K562 (cell line): ENCODE measurements around the gene SH2D3A. TPM values are rescaled to one million over a fixed set of nuclear protein-coding genes. Genes with fewer than 3 reads are reported as not detected.

Experiments
- CBFA2T2 ChIP-seq: fragments of 450-650 bp; conservative IDR thresholded peaks from 2 replicates; pipeline ENCODE4 v1.6.1; 2017; ENCODE audit warnings: mild to moderate bottlenecking
- CGGBP1 ChIP-seq: fragments of 250-450 bp; sonication (Bioruptor Pico); IDR thresholded peaks from 2 replicates; pipeline ENCODE4 v1.9.0; 2021; ENCODE audit warnings: mild to moderate bottlenecking
- ETV6 ChIP-seq, 3 experiments: fragments of 150-350 bp in 1 of 3; sonication (generic) in 1 of 3; formaldehyde crosslinking in 1 of 3; IDR thresholded peaks; 2 replicates each; pipeline versions ENCODE4 v1.6.1 to v1.8.0; 2014 to 2022; ENCODE audit warnings: borderline replicate concordance in 2 of 3, low read depth in 2 of 3, antibody characterized with exemption in 1 of 3, low read length in 1 of 3, mild to moderate bottlenecking in 1 of 3, missing genetic modification reagents in 1 of 3
- FIP1L1 ChIP-seq: fragments of 200-400 bp; formaldehyde crosslinking; IDR thresholded peaks from 2 replicates; pipeline ENCODE4 v1.6.1; 2018; ENCODE audit warnings: mild to moderate bottlenecking, low read depth, low read length; ENCODE audit not compliant: poor library complexity, severe bottlenecking
- HDAC6 ChIP-seq: IDR thresholded peaks from 2 replicates; pipeline ENCODE4 v1.6.1; 2012; ENCODE audit warnings: low read depth, mild to moderate bottlenecking, control low read depth, inconsistent platforms, low read length, moderate library complexity
- LEF1 ChIP-seq: fragments of 450-650 bp; IDR thresholded peaks from 2 replicates; pipeline ENCODE4 v1.6.1; 2016; ENCODE audit warnings: mild to moderate bottlenecking
- MAZ ChIP-seq, 2 experiments: fragments of 450-650 bp in 1 of 2; sonication (generic) in 1 of 2; formaldehyde crosslinking; IDR thresholded peaks in 1 of 2; conservative IDR thresholded peaks in 1 of 2; 2 replicates each; pipeline versions ENCODE4 v1.4.0 to v1.5.0; 2020; ENCODE audit warnings: mild to moderate bottlenecking in 1 of 2, missing genetic modification reagents in 1 of 2
- MED1 ChIP-seq: sonication (generic); formaldehyde crosslinking; IDR thresholded peaks from 2 replicates; pipeline ENCODE4 v1.8.1; 2023; ENCODE audit warnings: missing genetic modification reagents, borderline replicate concordance
- PHF21A ChIP-seq: fragments of 450-650 bp; IDR thresholded peaks from 2 replicates; pipeline ENCODE4 v1.6.1; 2017; ENCODE audit warnings: low read depth, borderline replicate concordance
- PPARD ChIP-seq: fragments of 250-450 bp; sonication (Bioruptor Pico); IDR thresholded peaks from 2 replicates; pipeline ENCODE4 v1.8.0; 2022; ENCODE audit warnings: inconsistent platforms, mild to moderate bottlenecking, moderate library complexity
- SP1 ChIP-seq: sonication (generic); formaldehyde crosslinking; IDR thresholded peaks from 2 replicates; pipeline ENCODE4 v1.8.1; 2022; ENCODE audit warnings: mild to moderate bottlenecking, missing genetic modification reagents
- SREBF2 ChIP-seq: sonication (generic); formaldehyde crosslinking; IDR thresholded peaks from 2 replicates; pipeline ENCODE4 v1.4.0; 2020; ENCODE audit warnings: mild to moderate bottlenecking, missing genetic modification reagents
- TBL1XR1 ChIP-seq, 2 experiments: IDR thresholded peaks; 2 replicates each; pipeline ENCODE4 v1.6.1; 2012; ENCODE audit warnings: improper control_type of control experiment in 2 of 2, low read length in 2 of 2, mild to moderate bottlenecking in 1 of 2
- TCF3 ChIP-seq: sonication (generic); formaldehyde crosslinking; IDR thresholded peaks from 2 replicates; pipeline ENCODE4 v1.4.0; 2020; ENCODE audit warnings: mild to moderate bottlenecking, missing genetic modification reagents
- TEAD1 ChIP-seq, 2 experiments: fragments of 450-650 bp in 1 of 2; sonication (generic) in 1 of 2; formaldehyde crosslinking; IDR thresholded peaks; 2 replicates each; pipeline versions ENCODE4 v1.4.0 to v1.8.0; 2020 to 2022; ENCODE audit warnings: mild to moderate bottlenecking in 2 of 2, missing genetic modification reagents in 1 of 2
- ZBTB5 ChIP-seq: fragments of 450-650 bp; IDR thresholded peaks from 2 replicates; pipeline ENCODE4 v1.6.1; 2017; ENCODE audit warnings: antibody characterized with exemption
- ZFX ChIP-seq: sonication (generic); formaldehyde crosslinking; IDR thresholded peaks from 2 replicates; pipeline ENCODE4 v1.8.0; 2022; ENCODE audit warnings: mild to moderate bottlenecking, missing genetic modification reagents, moderate library complexity
- ZNF239 ChIP-seq: fragments of 250-450 bp; sonication (Bioruptor Pico); IDR thresholded peaks from 2 replicates; pipeline ENCODE4 v1.4.0; 2020; ENCODE audit warnings: mild to moderate bottlenecking
- ZNF354B ChIP-seq: fragments of 250-450 bp; sonication (Bioruptor Pico); IDR thresholded peaks from 2 replicates; pipeline ENCODE4 v1.4.0; 2020
- ZNF41 ChIP-seq: fragments of 250-450 bp; sonication (Bioruptor Pico); conservative IDR thresholded peaks from 2 replicates; pipeline ENCODE4 v1.4.0; 2020; ENCODE audit warnings: mild to moderate bottlenecking
- ZNF583 ChIP-seq: fragments of 250-450 bp; sonication (Bioruptor Pico); IDR thresholded peaks from 2 replicates; pipeline ENCODE4 v1.4.0; 2020
- ZNF696 ChIP-seq: fragments of 250-450 bp; sonication (Bioruptor Pico); conservative IDR thresholded peaks from 2 replicates; pipeline ENCODE4 v1.4.0; 2020; ENCODE audit warnings: mild to moderate bottlenecking, moderate library complexity
- ZNF75A ChIP-seq: fragments of 450-650 bp; formaldehyde crosslinking; IDR thresholded peaks from 2 replicates; pipeline ENCODE4 v1.4.0; 2020; ENCODE audit warnings: mild to moderate bottlenecking
- polyA plus RNA-seq, 8 experiments: library from polyadenylated mRNA; depleted of rRNA in 4 of 8; stranded (reverse) in 5 of 8; unstranded in 3 of 8; fragments of >200 nt; fragmentation: Nextera tagmentation in 2 of 8; fragmentation: Illumina TruSeq in 1 of 8; extraction: Ambion mirVana in 2 of 8; extraction: Trizol in 1 of 8; gene quantifications; 2 replicates each; pipeline versions ENCODE4 v1.2.1 to v1.2.3, GENCODE V29; 2011 to 2014; ENCODE audit warnings: inconsistent platforms in 1 of 8, missing spikeins in 1 of 8
- total RNA-seq, 7 experiments: library from RNA; depleted of rRNA in 6 of 7; stranded (reverse); fragments of >200 nt in 6 of 7; fragmentation: Illumina TruSeq in 2 of 7; extraction: Trizol in 2 of 7; gene quantifications; 2 replicates each; pipeline versions ENCODE4 v1.2.1 to v1.2.3, GENCODE V29; 2011 to 2021; ENCODE audit warnings: low replicate concordance in 1 of 7
- TF ChIP-seq, protein P1 (sequence below): sonication (generic); formaldehyde crosslinking; IDR thresholded peaks from 2 replicates; pipeline ENCODE4 v1.8.0; 2022; ENCODE audit warnings: mild to moderate bottlenecking, missing genetic modification reagents
- TF ChIP-seq, protein P2 (sequence below): fragments of 250-450 bp; sonication (Bioruptor Pico); IDR thresholded peaks from 2 replicates; pipeline ENCODE4 v1.5.0; 2021

The SH2D3A gene
- total and polyA plus RNA-seq, 9 of the 15 experiments (the other 6 are each of a cell fraction or from before 2014, with no cell fraction given) = 0.75 to 26.3 (median 8.9) TPM

DNA sequence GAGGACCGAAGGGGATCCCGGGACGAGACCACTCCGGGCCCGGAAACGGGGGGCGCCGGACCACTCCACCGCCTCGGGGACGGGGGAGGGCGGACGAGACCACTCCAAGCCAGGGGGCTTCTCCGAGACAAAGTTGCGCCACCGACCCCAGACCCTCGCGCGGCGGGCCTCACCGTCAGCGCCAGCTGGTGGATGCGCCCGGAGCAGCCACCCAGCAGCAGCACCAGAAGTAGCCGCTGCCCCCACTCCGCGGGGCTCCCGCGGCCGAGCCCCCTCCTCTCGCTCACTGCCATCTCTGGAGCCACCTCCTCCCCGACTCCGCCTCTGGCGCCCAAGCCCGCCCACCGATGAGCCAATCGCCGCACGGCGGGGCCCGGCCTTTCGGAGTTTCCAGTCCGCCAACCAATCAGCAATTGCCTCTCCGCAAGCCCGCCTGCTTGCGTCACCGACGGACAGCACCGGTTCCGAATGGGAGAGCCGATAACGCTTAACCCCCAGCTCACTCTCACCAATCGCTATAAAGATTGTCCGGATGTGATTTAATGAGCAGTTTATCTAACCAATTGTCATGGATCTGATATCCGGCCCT is 29.9 kb downstream of the SH2D3A start, which contains the start of gene GPR108 (continued):
- TF ChIP-seq, protein P1, sequence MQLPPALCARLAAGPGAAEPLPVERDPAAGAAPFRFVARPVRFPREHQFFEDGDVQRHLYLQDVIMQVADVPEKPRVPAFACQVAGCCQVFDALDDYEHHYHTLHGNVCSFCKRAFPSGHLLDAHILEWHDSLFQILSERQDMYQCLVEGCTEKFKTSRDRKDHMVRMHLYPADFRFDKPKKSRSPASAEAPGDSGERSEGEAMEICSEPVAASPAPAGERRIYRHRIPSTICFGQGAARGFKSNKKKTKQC (CRISPR knock-in tag) = no peak
- TF ChIP-seq HDAC6 = no peak
- TF ChIP-seq ZNF41 (CRISPR knock-in tag) = no peak
- TF ChIP-seq, protein P2, sequence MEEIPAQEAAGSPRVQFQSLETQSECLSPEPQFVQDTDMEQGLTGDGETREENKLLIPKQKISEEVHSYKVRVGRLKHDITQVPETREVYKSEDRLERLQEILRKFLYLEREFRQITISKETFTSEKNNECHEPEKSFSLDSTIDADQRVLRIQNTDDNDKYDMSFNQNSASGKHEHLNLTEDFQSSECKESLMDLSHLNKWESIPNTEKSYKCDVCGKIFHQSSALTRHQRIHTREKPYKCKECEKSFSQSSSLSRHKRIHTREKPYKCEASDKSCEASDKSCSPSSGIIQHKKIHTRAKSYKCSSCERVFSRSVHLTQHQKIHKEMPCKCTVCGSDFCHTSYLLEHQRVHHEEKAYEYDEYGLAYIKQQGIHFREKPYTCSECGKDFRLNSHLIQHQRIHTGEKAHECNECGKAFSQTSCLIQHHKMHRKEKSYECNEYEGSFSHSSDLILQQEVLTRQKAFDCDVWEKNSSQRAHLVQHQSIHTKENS (CRISPR knock-in tag) = no peak
- TF ChIP-seq MAZ (CRISPR knock-in tag; conservative IDR thresholded peaks at IDR 0.05 in 1 of 2, IDR thresholded peaks at IDR 0.05 in 1 of 2) = peak; percentile 99 to 100
- peak in 1 of 2 experiments; percentile 47; a peak in 2 of 4 replicates for TF ChIP-seq TBL1XR1 (IDR thresholded peaks at IDR 0.05; ENCODE audit: low read length in 2 of 2)
- TF ChIP-seq ZNF696 = no peak
- TF ChIP-seq TCF3 (CRISPR knock-in tag) = no peak
- no peak for TF ChIP-seq ZNF583 (CRISPR knock-in tag)
- TF ChIP-seq PPARD (CRISPR knock-in tag) = no peak
- no peak for TF ChIP-seq ZNF75A (CRISPR knock-in tag)
- TF ChIP-seq ETV6 (IDR thresholded peaks at IDR 0.05; ENCODE audit: borderline replicate concordance in 1 of 2, low read depth in 2 of 2, low read length in 1 of 2) = no peak
- no peak for TF ChIP-seq ETV6 (CRISPR knock-in tag; IDR thresholded peaks at IDR 0.05; ENCODE audit: borderline replicate concordance)
- TF ChIP-seq SP1 (CRISPR knock-in tag) = peak; percentile 94
- no peak for TF ChIP-seq LEF1
- peak; percentile 75 for TF ChIP-seq FIP1L1
- TF ChIP-seq ZFX = no peak
- TF ChIP-seq CBFA2T2 = no peak
- TF ChIP-seq TEAD1 (CRISPR knock-in tag; IDR thresholded peaks at IDR 0.05) = no peak
- TF ChIP-seq ZBTB5 = no peak
- no peak for TF ChIP-seq MED1 (CRISPR knock-in tag)
- no peak for TF ChIP-seq PHF21A
- TF ChIP-seq CGGBP1 (CRISPR knock-in tag) = no peak
- no peak for TF ChIP-seq ZNF354B
- TF ChIP-seq SREBF2 (CRISPR knock-in tag) = no peak
- TF ChIP-seq ZNF239 = no peak
